HEK293 (cell line): ENCODE results near the gene ELOVL5.

Experiments
- ATF2 ChIP-seq: fragments of 450-650 bp; formaldehyde crosslinking; IDR thresholded peaks from 2 replicates; pipeline ENCODE4 v1.5.1; 2016; ENCODE audit warnings: missing biosample characterization, missing genetic modification characterization, low read depth
- HOXC10 ChIP-seq: sonication (generic); formaldehyde crosslinking; IDR thresholded peaks from 2 replicates; pipeline ENCODE4 v1.8.1; 2023; ENCODE audit warnings: mild to moderate bottlenecking, missing genetic modification reagents
- ZSCAN16 ChIP-seq: fragments of 450-650 bp; formaldehyde crosslinking; IDR thresholded peaks from 2 replicates; pipeline ENCODE4 v1.5.1; 2016; ENCODE audit warnings: missing biosample characterization, missing genetic modification characterization
- TF ChIP-seq, protein P1 (sequence below): fragments of 450-650 bp; formaldehyde crosslinking; IDR thresholded peaks from 2 replicates; pipeline ENCODE4 v1.5.1; 2016; ENCODE audit warnings: missing biosample characterization, missing genetic modification characterization

GRCh38 chr6:53338304-53338703 lies 10.4 kb downstream of the ELOVL5 start:
- TF ChIP-seq HOXC10, result no peak
- no peak for TF ChIP-seq ZSCAN16 (tag by site-specific recombination)
- TF ChIP-seq, protein P1, sequence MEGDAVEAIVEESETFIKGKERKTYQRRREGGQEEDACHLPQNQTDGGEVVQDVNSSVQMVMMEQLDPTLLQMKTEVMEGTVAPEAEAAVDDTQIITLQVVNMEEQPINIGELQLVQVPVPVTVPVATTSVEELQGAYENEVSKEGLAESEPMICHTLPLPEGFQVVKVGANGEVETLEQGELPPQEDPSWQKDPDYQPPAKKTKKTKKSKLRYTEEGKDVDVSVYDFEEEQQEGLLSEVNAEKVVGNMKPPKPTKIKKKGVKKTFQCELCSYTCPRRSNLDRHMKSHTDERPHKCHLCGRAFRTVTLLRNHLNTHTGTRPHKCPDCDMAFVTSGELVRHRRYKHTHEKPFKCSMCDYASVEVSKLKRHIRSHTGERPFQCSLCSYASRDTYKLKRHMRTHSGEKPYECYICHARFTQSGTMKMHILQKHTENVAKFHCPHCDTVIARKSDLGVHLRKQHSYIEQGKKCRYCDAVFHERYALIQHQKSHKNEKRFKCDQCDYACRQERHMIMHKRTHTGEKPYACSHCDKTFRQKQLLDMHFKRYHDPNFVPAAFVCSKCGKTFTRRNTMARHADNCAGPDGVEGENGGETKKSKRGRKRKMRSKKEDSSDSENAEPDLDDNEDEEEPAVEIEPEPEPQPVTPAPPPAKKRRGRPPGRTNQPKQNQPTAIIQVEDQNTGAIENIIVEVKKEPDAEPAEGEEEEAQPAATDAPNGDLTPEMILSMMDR (tag by site-specific recombination), result no peak
- no peak for TF ChIP-seq ATF2 (tag by site-specific recombination)
